Hepatocyte (in vitro differentiated cells): Measurements from ENCODE around the gene SLC25A20. TPM values are rescaled to one million over a fixed set of nuclear protein-coding genes. Genes with fewer than 3 reads are reported as not detected.

ENCODE experiments used
- DNase-seq: peaks from one replicate; pipeline ENCODE4 v3.0.0-alpha.2; 2016; ENCODE audit warnings: low spot score
- H2AFZ ChIP-seq: fragments of 200-600 bp; sonication (generic); 2 replicates; pipeline ENCODE4 v1.6.0; 2016; ENCODE audit warnings: antibody characterized with exemption, mild to moderate bottlenecking
- H3K27ac ChIP-seq: fragments of 200-600 bp; sonication (generic); 2 replicates; pipeline ENCODE4 v1.5.1; 2016; ENCODE audit warnings: mild to moderate bottlenecking
- H3K27me3 ChIP-seq: fragments of 200-600 bp; sonication (generic); 2 replicates; pipeline ENCODE4 v1.6.1; 2016
- H3K36me3 ChIP-seq: fragments of 200-600 bp; sonication (generic); replicated peaks from 2 replicates; pipeline ENCODE4 v1.5.1; 2016; ENCODE audit warnings: low read depth; ENCODE audit not compliant: insufficient read depth
- H3K4me1 ChIP-seq: fragments of 200-600 bp; sonication (generic); 2 replicates; pipeline ENCODE4 v1.5.1; 2016; ENCODE audit warnings: mild to moderate bottlenecking, moderate library complexity; ENCODE audit not compliant: insufficient read depth
- H3K4me2 ChIP-seq: fragments of 200-600 bp; sonication (generic); 2 replicates; pipeline ENCODE4 v1.6.0; 2016
- H3K4me3 ChIP-seq: fragments of 200-600 bp; sonication (generic); 2 replicates; pipeline ENCODE4 v1.5.1; 2016; ENCODE audit warnings: mild to moderate bottlenecking
- H3K79me2 ChIP-seq: fragments of 200-600 bp; sonication (generic); 2 replicates; pipeline ENCODE4 v1.6.0; 2017; ENCODE audit warnings: mild to moderate bottlenecking
- H3K9me2 ChIP-seq: fragments of 200-600 bp; sonication (generic); replicated peaks from 2 replicates; pipeline ENCODE4 v1.6.0; 2017; ENCODE audit warnings: mild to moderate bottlenecking; ENCODE audit not compliant: insufficient read depth
- H3K9me3 ChIP-seq: fragments of 200-600 bp; sonication (generic); 2 replicates; pipeline ENCODE4 v1.5.1; 2016; ENCODE audit warnings: low read depth, mild to moderate bottlenecking
- H4K20me1 ChIP-seq: fragments of 200-600 bp; sonication (generic); 2 replicates; pipeline ENCODE4 v1.6.0; 2016; ENCODE audit warnings: mild to moderate bottlenecking; ENCODE audit not compliant: insufficient read depth, poor library complexity, severe bottlenecking
- EZH2 ChIP-seq: fragments of 200-600 bp; sonication (generic); IDR thresholded peaks from 2 replicates; pipeline ENCODE4 v1.6.1; 2016; ENCODE audit warnings: antibody characterized with exemption, mild to moderate bottlenecking, borderline replicate concordance
- EZH2phosphoT487 ChIP-seq: fragments of 200-600 bp; sonication (generic); IDR thresholded peaks from one replicate; pipeline ENCODE4 v1.6.1; 2018; ENCODE audit warnings: antibody characterized with exemption, mild to moderate bottlenecking, low read depth, moderate library complexity; ENCODE audit not compliant: unreplicated experiment, severe bottlenecking
- WGBS: methylation state at CpG from one replicate; pipeline ENCODE4 v1.1.6; 2016; ENCODE audit warnings: low lambda C conversion rate; ENCODE audit errors: missing lambda C conversion rate; 5-methylcytosine and 5-hydroxymethylcytosine counted together
- polyA plus RNA-seq: library from polyadenylated mRNA; unstranded; fragments of >200 nt; fragmentation: Nextera tagmentation; extraction: Ambion mirVana; gene quantifications from 2 replicates; pipeline ENCODE4 v1.2.1, GENCODE V29; 2016
- total RNA-seq: library from RNA; depleted of rRNA; stranded (reverse); fragments of >200 nt; gene quantifications from 2 replicates; pipeline ENCODE4 v1.2.3, GENCODE V29; 2014
- TF ChIP-seq, protein P1 (sequence below): fragments of 200-600 bp; sonication (generic); IDR thresholded peaks from 2 replicates; pipeline ENCODE4 v1.5.1; 2016; ENCODE audit warnings: antibody characterized with exemption, mild to moderate bottlenecking; ENCODE audit not compliant: poor library complexity

Gene SLC25A20
- total and polyA plus RNA-seq, 2 experiments from 2014 or later, result 46.0 to 59.1 TPM

DNA sequence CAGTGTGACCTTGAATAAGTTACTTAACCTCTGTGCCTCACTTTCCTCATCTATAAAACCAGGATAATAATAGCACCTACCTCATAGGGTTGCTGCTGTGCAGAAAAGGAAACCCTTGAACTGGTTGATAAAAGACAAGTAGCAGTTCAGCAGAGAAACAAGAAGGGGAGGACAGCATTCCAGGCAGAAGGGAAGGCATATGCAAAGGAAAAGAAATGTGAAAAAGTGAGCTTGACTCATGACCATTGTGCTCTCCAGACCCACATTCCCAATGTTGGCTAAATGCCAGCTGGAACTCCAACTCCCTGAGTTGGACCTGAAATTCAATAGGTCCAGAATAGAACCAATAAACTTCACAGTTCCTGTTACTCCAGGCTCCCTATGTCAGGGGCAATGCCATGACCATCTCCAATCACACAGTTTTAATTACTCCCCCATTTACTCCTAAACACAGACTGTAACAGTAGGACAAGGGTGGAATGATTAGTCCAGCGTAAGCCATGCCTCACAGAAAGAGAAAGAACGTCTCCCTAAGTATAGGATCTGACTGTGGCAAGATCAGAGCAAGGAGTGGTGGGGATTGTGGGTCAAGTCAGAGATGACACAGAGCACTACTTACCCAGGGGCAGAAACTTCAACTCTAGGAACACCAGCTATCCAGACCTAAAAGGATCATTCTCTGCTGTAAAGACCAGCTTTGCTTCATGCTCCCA is 77.9 kb downstream of the SLC25A20 start:
- H3K27me3 ChIP-seq, result no peaks in the 10 kb centered on the region
- WGBS, result 85% methylated on average over 2 of the region's 2 CpGs
- no peaks in the 10 kb centered on the region for H3K9me3 ChIP-seq
- no peak overlapping the region for H3K4me3 ChIP-seq
- peaks cover 32% of the 10 kb centered on the region for H3K79me2 ChIP-seq
- no peaks in the 10 kb centered on the region for H3K9me2 ChIP-seq
- H3K36me3 ChIP-seq, result no peaks in the 10 kb centered on the region
- DNase-seq, result peak; percentile 9
- H3K4me2 ChIP-seq, result no peak overlapping the region
- H2AFZ ChIP-seq, result no peak overlapping the region
- no peaks in the 10 kb centered on the region for H3K4me1 ChIP-seq
- H3K27ac ChIP-seq, result no peak overlapping the region
- peaks cover 6% of the 10 kb centered on the region for H4K20me1 ChIP-seq
- TF ChIP-seq, protein P1, sequence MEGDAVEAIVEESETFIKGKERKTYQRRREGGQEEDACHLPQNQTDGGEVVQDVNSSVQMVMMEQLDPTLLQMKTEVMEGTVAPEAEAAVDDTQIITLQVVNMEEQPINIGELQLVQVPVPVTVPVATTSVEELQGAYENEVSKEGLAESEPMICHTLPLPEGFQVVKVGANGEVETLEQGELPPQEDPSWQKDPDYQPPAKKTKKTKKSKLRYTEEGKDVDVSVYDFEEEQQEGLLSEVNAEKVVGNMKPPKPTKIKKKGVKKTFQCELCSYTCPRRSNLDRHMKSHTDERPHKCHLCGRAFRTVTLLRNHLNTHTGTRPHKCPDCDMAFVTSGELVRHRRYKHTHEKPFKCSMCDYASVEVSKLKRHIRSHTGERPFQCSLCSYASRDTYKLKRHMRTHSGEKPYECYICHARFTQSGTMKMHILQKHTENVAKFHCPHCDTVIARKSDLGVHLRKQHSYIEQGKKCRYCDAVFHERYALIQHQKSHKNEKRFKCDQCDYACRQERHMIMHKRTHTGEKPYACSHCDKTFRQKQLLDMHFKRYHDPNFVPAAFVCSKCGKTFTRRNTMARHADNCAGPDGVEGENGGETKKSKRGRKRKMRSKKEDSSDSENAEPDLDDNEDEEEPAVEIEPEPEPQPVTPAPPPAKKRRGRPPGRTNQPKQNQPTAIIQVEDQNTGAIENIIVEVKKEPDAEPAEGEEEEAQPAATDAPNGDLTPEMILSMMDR, result no peak
- TF ChIP-seq EZH2 (no peak), EZH2phosphoT487 (no peak)

DNA sequence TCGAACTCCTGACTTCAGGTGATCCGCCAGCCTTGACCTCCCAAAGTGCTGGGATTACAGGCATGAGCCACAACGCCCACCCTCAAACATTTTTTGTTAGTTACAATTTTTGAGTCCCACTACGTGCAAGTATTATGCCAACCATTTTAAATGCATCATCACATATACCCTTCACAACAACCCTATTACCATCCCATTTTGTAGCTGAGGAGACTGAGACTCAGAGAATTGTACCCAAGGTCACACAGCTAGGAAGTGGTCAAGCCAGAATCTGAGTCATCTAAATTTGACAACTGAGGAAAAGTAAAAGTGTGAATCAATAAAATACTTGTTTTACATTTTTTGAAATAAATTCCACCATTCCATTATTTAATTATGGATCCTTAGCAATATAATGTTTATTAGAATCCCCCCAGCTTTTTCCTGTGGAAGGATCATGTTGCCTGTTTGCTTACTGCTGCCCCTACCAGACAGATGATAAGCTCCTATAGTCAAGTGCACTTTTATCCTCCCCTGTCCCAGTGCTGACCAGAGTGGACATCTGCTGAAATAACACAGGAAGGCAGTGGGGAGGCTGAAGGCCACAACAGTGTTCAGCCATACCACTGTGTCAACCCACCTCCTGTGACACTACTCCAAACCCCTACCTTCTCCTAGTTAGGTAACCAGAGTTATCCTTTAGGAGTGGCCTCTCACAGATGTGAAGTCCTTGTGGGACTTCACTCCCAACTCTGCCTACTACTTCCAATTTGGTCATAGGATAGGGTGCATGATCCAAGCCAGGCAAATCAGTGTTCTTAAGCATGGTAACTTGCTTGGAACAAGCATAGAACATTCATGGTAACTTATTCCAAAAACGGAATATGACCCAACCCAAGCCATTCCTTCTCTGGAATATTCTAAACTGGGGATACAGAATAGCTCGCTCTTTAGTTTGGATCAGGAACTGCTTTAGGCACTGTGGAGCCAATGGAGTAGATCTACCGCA is 79.2 kb downstream of the SLC25A20 start:
- Histone ChIP-seq H3K36me3 (no peaks in the 10 kb centered on the region), H3K9me2 (no peaks in the 10 kb centered on the region), H3K27me3 (no peaks in the 10 kb centered on the region), H3K9me3 (no peaks in the 10 kb centered on the region), H3K4me3 (no peak overlapping the region), H3K79me2 (peaks cover 32% of the 10 kb centered on the region), H2AFZ (no peak overlapping the region), H3K27ac (no peak overlapping the region), H3K4me2 (no peak overlapping the region), H4K20me1 (peaks cover 6% of the 10 kb centered on the region), H3K4me1 (no peaks in the 10 kb centered on the region)
- no peak for DNase-seq
- TF ChIP-seq, protein P1, result no peak
- no peak for TF ChIP-seq EZH2
- no peak for TF ChIP-seq EZH2phosphoT487
- WGBS, result 97% methylated on average over 7 of the region's 7 CpGs

DNA sequence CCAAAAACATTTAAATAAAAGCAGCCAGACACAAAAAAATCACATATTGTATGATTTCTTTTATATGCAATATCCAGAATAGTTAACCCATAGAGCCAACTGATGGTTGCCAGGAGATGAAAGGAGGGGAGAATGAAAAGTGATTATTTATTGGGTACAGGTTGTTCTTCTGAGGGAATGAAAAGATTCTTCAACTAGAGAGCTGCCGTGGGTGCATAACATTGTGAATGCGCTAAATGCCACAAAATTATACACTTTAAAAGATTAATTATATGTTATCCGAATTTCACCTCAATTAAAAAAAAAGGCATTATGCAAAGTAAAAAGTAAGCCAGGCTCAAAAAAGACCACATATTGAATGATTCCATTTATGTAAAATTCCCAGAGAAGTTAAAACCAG is 87.2 kb downstream of the SLC25A20 start:
- Histone ChIP-seq H3K4me1 (no peaks in the 10 kb centered on the region), H3K4me2 (no peak overlapping the region), H4K20me1 (no peaks in the 10 kb centered on the region), H3K9me3 (no peaks in the 10 kb centered on the region), H3K36me3 (no peaks in the 10 kb centered on the region), H3K27ac (no peak overlapping the region), H3K79me2 (peaks cover 33% of the 10 kb centered on the region), H3K9me2 (no peaks in the 10 kb centered on the region), H3K4me3 (no peak overlapping the region), H3K27me3 (no peaks in the 10 kb centered on the region), H2AFZ (no peak overlapping the region)
- TF ChIP-seq EZH2phosphoT487, result no peak
- no peak for DNase-seq
- WGBS, result 91% methylated on average over 3 of the region's 3 CpGs

Other genes starting within 250 kb of the SLC25A20 start
- gene CELSR3, start 236.0 kb downstream of the SLC25A20 start, total RNA-seq, result 1.6 and 1.8 TPM in 2 replicates
- 1.9 TPM in 2 replicates for gene CELSR3, start 236.0 kb downstream of the SLC25A20 start, polyA plus RNA-seq
- 19.9 and 23.4 TPM in 2 replicates for gene NCKIPSD, start 213.0 kb downstream of the SLC25A20 start, total RNA-seq
- gene NCKIPSD, start 213.0 kb downstream of the SLC25A20 start, polyA plus RNA-seq, result 21.0 and 22.9 TPM in 2 replicates
- gene IP6K2, start 181.7 kb downstream of the SLC25A20 start, total RNA-seq, result 99.3 and 112 TPM in 2 replicates
- gene IP6K2, start 181.7 kb downstream of the SLC25A20 start, polyA plus RNA-seq, result 155 and 169 TPM in 2 replicates
- 29.7 and 33.9 TPM in 2 replicates for gene PRKAR2A, start 51.0 kb downstream of the SLC25A20 start, total RNA-seq
- 9.0 and 10.8 TPM in 2 replicates for gene PRKAR2A, start 51.0 kb downstream of the SLC25A20 start, polyA plus RNA-seq
- 58.7 and 60.9 TPM in 2 replicates for gene ARIH2, start 20.0 kb upstream of the SLC25A20 start, total RNA-seq
- 41.7 and 45.3 TPM in 2 replicates for gene ARIH2, start 20.0 kb upstream of the SLC25A20 start, polyA plus RNA-seq
- 39.4 and 42.5 TPM in 2 replicates for gene P4HTM, start 91.4 kb upstream of the SLC25A20 start, total RNA-seq
- gene P4HTM, start 91.4 kb upstream of the SLC25A20 start, polyA plus RNA-seq, result 84.0 and 85.3 TPM in 2 replicates
- 124 and 157 TPM in 2 replicates for gene WDR6, start 108.5 kb upstream of the SLC25A20 start, total RNA-seq
- gene WDR6, start 108.5 kb upstream of the SLC25A20 start, polyA plus RNA-seq, result 190 and 215 TPM in 2 replicates
- gene DALRD3, start 119.7 kb upstream of the SLC25A20 start, total RNA-seq, result 25.0 and 29.3 TPM in 2 replicates
- gene DALRD3, start 119.7 kb upstream of the SLC25A20 start, polyA plus RNA-seq, result 27.0 and 40.6 TPM in 2 replicates
- 58.7 and 70.7 TPM in 2 replicates for gene NDUFAF3, start 123.2 kb upstream of the SLC25A20 start, total RNA-seq
- 140 and 173 TPM in 2 replicates for gene NDUFAF3, start 123.2 kb upstream of the SLC25A20 start, polyA plus RNA-seq
- gene IMPDH2, start 130.5 kb upstream of the SLC25A20 start, total RNA-seq, result 180 and 184 TPM in 2 replicates
- 115 TPM in 2 replicates for gene IMPDH2, start 130.5 kb upstream of the SLC25A20 start, polyA plus RNA-seq
- gene QRICH1, start 195.2 kb upstream of the SLC25A20 start, total RNA-seq, result 57.7 and 79.9 TPM in 2 replicates
- 38.2 and 42.6 TPM in 2 replicates for gene QRICH1, start 195.2 kb upstream of the SLC25A20 start, polyA plus RNA-seq
- 206 and 232 TPM in 2 replicates for gene QARS1, start 205.9 kb upstream of the SLC25A20 start, total RNA-seq
- gene QARS1, start 205.9 kb upstream of the SLC25A20 start, polyA plus RNA-seq, result 104 and 112 TPM in 2 replicates
- gene USP19, start 221.9 kb upstream of the SLC25A20 start, total RNA-seq, result 44.2 and 44.6 TPM in 2 replicates
- 31.4 and 32.7 TPM in 2 replicates for gene USP19, start 221.9 kb upstream of the SLC25A20 start, polyA plus RNA-seq
- 343 and 396 TPM in 2 replicates for gene LAMB2, start 234.2 kb upstream of the SLC25A20 start, total RNA-seq
- gene LAMB2, start 234.2 kb upstream of the SLC25A20 start, polyA plus RNA-seq, result 437 and 474 TPM in 2 replicates